NCI-H146 treated with DMSO at 0.1 percent for 48 hours (cell line): ENCODE data around the gene ADAMTS17.

Source experiments
- DNase-seq: peaks from one replicate; lab custom pipeline; 2025; ENCODE audit not compliant: unreplicated experiment; lab: John Stamatoyannopoulos, UW

ADAMTS17 gene

GRCh38 chr15:99963096-99963825 is 378.5 kb downstream of the ADAMTS17 start:
- DNase-seq, result no peak

- DNase-seq, result no peak
Observed at GRCh38 chr15:99962006-99962561, 379.7 kb downstream of the ADAMTS17 start.

- no peak for DNase-seq
Observed at GRCh38 chr15:99961011-99961441, 380.7 kb downstream of the ADAMTS17 start.

- DNase-seq, result no peak
Observed at GRCh38 chr15:99959326-99959725, 382.4 kb downstream of the ADAMTS17 start.

- no peak for DNase-seq
Observed at GRCh38 chr15:99958426-99959097, 383.2 kb downstream of the ADAMTS17 start.

GRCh38 chr15:99957642-99958013 is 384.1 kb downstream of the ADAMTS17 start:
- no peak for DNase-seq

GRCh38 chr15:99956820-99957641 is 384.7 kb downstream of the ADAMTS17 start:
- no peak for DNase-seq

- DNase-seq, result no peak
Observed at GRCh38 chr15:99956022-99956775, 385.6 kb downstream of the ADAMTS17 start.

GRCh38 chr15:99955532-99955931 is 386.2 kb downstream of the ADAMTS17 start:
- DNase-seq, result no peak

- DNase-seq, result no peak
Observed at GRCh38 chr15:99955181-99955525, 386.6 kb downstream of the ADAMTS17 start.

GRCh38 chr15:99954361-99955180 is 387.2 kb downstream of the ADAMTS17 start:
- no peak for DNase-seq

GRCh38 chr15:99953886-99954285 is 387.9 kb downstream of the ADAMTS17 start:
- no peak for DNase-seq

GRCh38 chr15:99951511-99951910 is 390.3 kb downstream of the ADAMTS17 start:
- no peak for DNase-seq

GRCh38 chr15:99944131-99944530 is 397.6 kb downstream of the ADAMTS17 start:
- DNase-seq, result no peak

GRCh38 chr15:99943466-99943865 is 398.3 kb downstream of the ADAMTS17 start:
- no peak for DNase-seq

GRCh38 chr15:99932676-99933402 is 408.9 kb downstream of the ADAMTS17 start:
- no peak for DNase-seq

GRCh38 chr15:99931703-99932603 is 409.8 kb downstream of the ADAMTS17 start:
- no peak for DNase-seq

GRCh38 chr15:99930696-99931095 is 411.1 kb downstream of the ADAMTS17 start:
- DNase-seq, result no peak
